H9 (cell line): ENCODE measurements around the gene AMT. TPM values are rescaled to one million over a fixed set of nuclear protein-coding genes. Genes with fewer than 3 reads are reported as not detected.

Source experiments
- DNase-seq: peaks from one replicate; pipeline ENCODE4 v3.0.0-alpha.2; 2017
- H2AFZ ChIP-seq: one replicate; pipeline ENCODE4 v1.6.1; 2013; ENCODE audit warnings: mild to moderate bottlenecking, low read length, control low read depth, moderate library complexity
- H2AK5ac ChIP-seq: 2 replicates; pipeline ENCODE4 v1.6.1; 2013; ENCODE audit warnings: low read length, control low read depth, mixed read lengths; ENCODE audit not compliant: insufficient read length
- H2BK120ac ChIP-seq: one replicate; pipeline ENCODE4 v1.6.1; 2013; ENCODE audit warnings: low read depth, mild to moderate bottlenecking, low read length, control low read depth, inconsistent platforms; ENCODE audit not compliant: poor library complexity, severe bottlenecking
- H2BK12ac ChIP-seq: 2 replicates; pipeline ENCODE4 v1.6.1; 2013; ENCODE audit warnings: low read length, control low read depth, mixed read lengths, low read depth; ENCODE audit not compliant: insufficient read length
- H2BK15ac ChIP-seq: 2 replicates; pipeline ENCODE4 v1.6.1; 2013; ENCODE audit warnings: low read depth, low read length, control low read depth
- H2BK20ac ChIP-seq: one replicate; pipeline ENCODE4 v1.6.1; 2013; ENCODE audit warnings: low read depth, mild to moderate bottlenecking, low read length, control low read depth, inconsistent platforms; ENCODE audit not compliant: poor library complexity, severe bottlenecking
- H2BK5ac ChIP-seq: 2 replicates; pipeline ENCODE4 v1.6.1; 2013; ENCODE audit warnings: low read length, control low read depth, mixed read lengths; ENCODE audit not compliant: insufficient read length
- H3K14ac ChIP-seq: 2 replicates; pipeline ENCODE4 v1.6.1; 2013; ENCODE audit warnings: low read length, control low read depth; ENCODE audit not compliant: insufficient read depth
- H3K18ac ChIP-seq: 2 replicates; pipeline ENCODE4 v1.6.1; 2013; ENCODE audit warnings: low read depth, mild to moderate bottlenecking, mixed read lengths, low read length, control low read depth; ENCODE audit not compliant: insufficient read length
- H3K23ac ChIP-seq: 2 replicates; pipeline ENCODE4 v1.6.1; 2013; ENCODE audit warnings: low read length, control low read depth, mixed read lengths, low read depth; ENCODE audit not compliant: insufficient read length
- H3K23me2 ChIP-seq: 2 replicates; pipeline ENCODE4 v1.6.1; 2013; ENCODE audit warnings: low read depth, mild to moderate bottlenecking, mixed read lengths, low read length, control low read depth; ENCODE audit not compliant: insufficient read length, poor library complexity, severe bottlenecking
- H3K27ac ChIP-seq: 2 replicates; pipeline ENCODE4 v1.5.1; 2013; ENCODE audit warnings: low read length, control low read depth, mixed read lengths, low read depth; ENCODE audit not compliant: insufficient read length
- H3K27me3 ChIP-seq: 2 replicates; pipeline ENCODE4 v1.6.1; 2013; ENCODE audit warnings: low read length, control low read depth, inconsistent platforms; ENCODE audit not compliant: insufficient read depth
- H3K4ac ChIP-seq: 2 replicates; pipeline ENCODE4 v1.6.1; 2013; ENCODE audit warnings: low read depth, mild to moderate bottlenecking, control low read depth, inconsistent platforms, low read length, moderate library complexity
- H3K4me1 ChIP-seq: 2 replicates; pipeline ENCODE4 v1.6.1; 2013; ENCODE audit warnings: low read length, control low read depth, inconsistent platforms; ENCODE audit not compliant: insufficient read depth
- H3K4me2 ChIP-seq: 2 replicates; pipeline ENCODE4 v1.6.1; 2013; ENCODE audit warnings: low read length, control low read depth, mixed read lengths; ENCODE audit not compliant: insufficient read length, insufficient read depth
- H3K56ac ChIP-seq: 2 replicates; pipeline ENCODE4 v1.6.1; 2013; ENCODE audit warnings: low read depth, mild to moderate bottlenecking, mixed read lengths, low read length, control low read depth; ENCODE audit not compliant: insufficient read length
- H3K79me1 ChIP-seq: 2 replicates; pipeline ENCODE4 v1.6.1; 2013; ENCODE audit warnings: low read depth, mild to moderate bottlenecking, moderate library complexity, low read length, control low read depth, inconsistent platforms; ENCODE audit not compliant: insufficient read depth, poor library complexity, severe bottlenecking
- H3K79me2 ChIP-seq: 2 replicates; pipeline ENCODE4 v1.6.1; 2013; ENCODE audit warnings: low read length, control low read depth, inconsistent platforms; ENCODE audit not compliant: insufficient read depth
- H3K9ac ChIP-seq: 2 replicates; pipeline ENCODE4 v1.6.1; 2013; ENCODE audit warnings: low read length, control low read depth, mixed read lengths; ENCODE audit not compliant: insufficient read length; ENCODE audit errors: extremely low read depth
- H3K9me3 ChIP-seq: one replicate; pipeline ENCODE4 v1.6.1; 2013; ENCODE audit warnings: low read depth, low read length, inconsistent platforms; ENCODE audit not compliant: control insufficient read depth
- H3T11ph ChIP-seq: one replicate; pipeline ENCODE4 v1.6.1; 2013; ENCODE audit warnings: mild to moderate bottlenecking, low read length, control low read depth, inconsistent platforms
- H4K20me1 ChIP-seq: one replicate; pipeline ENCODE4 v1.6.1; 2013; ENCODE audit not compliant: control insufficient read depth, insufficient read length, insufficient read depth
- H4K5ac ChIP-seq: 2 replicates; pipeline ENCODE4 v1.6.1; 2013; ENCODE audit warnings: low read depth, mild to moderate bottlenecking, mixed read lengths, low read length, control low read depth; ENCODE audit not compliant: insufficient read length
- H4K8ac ChIP-seq: replicated peaks from 2 replicates; pipeline ENCODE4 v1.6.1; 2013; ENCODE audit warnings: low read length, control low read depth, mixed read lengths, low read depth; ENCODE audit not compliant: insufficient read length
- H4K91ac ChIP-seq: 2 replicates; pipeline ENCODE4 v1.6.1; 2013; ENCODE audit warnings: low read depth, mild to moderate bottlenecking, moderate library complexity, mixed read lengths, low read length, control low read depth; ENCODE audit not compliant: insufficient read length
- H3K27ac Mint-ChIP-seq, 3 experiments: 2 replicates in 2 of 3; 3 replicates in 1 of 3; pipeline ENCODE4 v1.8.0; 2020 to 2021; ENCODE audit warnings: mixed read lengths in 3 of 3, mild to moderate bottlenecking in 1 of 3, moderate library complexity in 1 of 3
- H3K27me3 Mint-ChIP-seq: 2 replicates; pipeline ENCODE4 v1.8.0; 2021; ENCODE audit warnings: low read depth, mild to moderate bottlenecking, moderate library complexity, mixed read lengths
- H3K36me3 Mint-ChIP-seq, 3 experiments: 2 replicates in 2 of 3; 3 replicates in 1 of 3; pipeline ENCODE4 v1.8.0; 2020 to 2021; ENCODE audit warnings: low read depth in 3 of 3, mixed read lengths in 3 of 3; ENCODE audit not compliant: insufficient read depth in 1 of 3
- H3K4me1 Mint-ChIP-seq, 2 experiments: 2 replicates each; pipeline ENCODE4 v1.8.0; 2020; ENCODE audit warnings: mixed read lengths in 2 of 2
- H3K4me3 Mint-ChIP-seq, 2 experiments: 2 replicates in 1 of 2; 3 replicates in 1 of 2; pipeline ENCODE4 v1.8.0; 2020 to 2021; ENCODE audit warnings: mild to moderate bottlenecking in 2 of 2, mixed read lengths in 2 of 2, moderate library complexity in 1 of 2
- H3K9me3 Mint-ChIP-seq, 2 experiments: 2 replicates in 1 of 2; 3 replicates in 1 of 2; pipeline ENCODE4 v1.8.0; 2020; ENCODE audit warnings: mild to moderate bottlenecking in 2 of 2, mixed read lengths in 2 of 2, moderate library complexity in 1 of 2
- WGBS: extraction: QIAGEN DNeasy Blood & Tissue Kit; methylation state at CpG from one replicate; pipeline ENCODE4 v1.1.7; 2013; ENCODE audit warnings: missing lambda C conversion rate, low lambda C conversion rate, mixed read lengths; ENCODE audit not compliant: insufficient read length; ENCODE audit errors: extremely low coverage; 5-methylcytosine and 5-hydroxymethylcytosine counted together
- total RNA-seq: library from RNA; stranded (reverse); gene quantifications from 2 replicates; pipeline ENCODE4 v1.2.1, GENCODE V29; 2021
- TF ChIP-seq, protein P1 (sequence below): fragments of 200-600 bp; sonication (generic); conservative IDR thresholded peaks from 3 replicates; pipeline ENCODE4 v1.8.0; 2021; ENCODE audit warnings: antibody characterized with exemption, mild to moderate bottlenecking

Gene AMT
- total RNA-seq, 1 experiment from 2014 or later = 41.2 TPM

GRCh38 chr3:49388289-49388820, 33.9 kb downstream of the AMT start:
- Histone ChIP-seq H3T11ph (no peak overlapping the region), H3K9ac (no peak overlapping the region), H4K91ac (no peak overlapping the region), H3K56ac (no peak overlapping the region), H3K14ac (no peak overlapping the region), H4K8ac (no peak overlapping the region), H3K4ac (no peak overlapping the region), H2AFZ (no peak overlapping the region), H3K9me3 (no peaks in the 10 kb centered on the region), H2BK12ac (no peak overlapping the region), H3K79me1 (peaks cover 7% of the 10 kb centered on the region), H3K4me1 (no peaks in the 10 kb centered on the region), H3K27ac (no peak overlapping the region), H3K23me2 (no peaks in the 10 kb centered on the region), H2BK20ac (no peak overlapping the region), H2BK15ac (no peak overlapping the region), H3K18ac (no peak overlapping the region), H3K23ac (no peak overlapping the region), H2BK120ac (no peak overlapping the region), H2AK5ac (no peak overlapping the region), H3K4me2 (no peak overlapping the region), H2BK5ac (no peak overlapping the region), H3K79me2 (peaks cover 42% of the 10 kb centered on the region; the same call in 1 of the 2 replicates), H4K5ac (no peak overlapping the region), H3K27me3 (no peaks in the 10 kb centered on the region), H4K20me1 (no peaks in the 10 kb centered on the region)
- peaks cover 4 to 15% (median 11%) of the 10 kb centered on the region in 3 experiments; a peak in 6 of 7 replicates for H3K36me3 Mint-ChIP-seq
- peak overlapping the region in 1 of 3 experiments; percentile 65; a peak in 1 of 7 replicates for H3K27ac Mint-ChIP-seq
- H3K27me3 Mint-ChIP-seq = no peaks in the 10 kb centered on the region
- WGBS = no CpG with 5 or more reads among the region's 1 CpG
- H3K4me1 Mint-ChIP-seq = peaks cover 0 to 2% of the 10 kb centered on the region in 2 experiments; a peak in 2 of 4 replicates
- no peak for DNase-seq
- TF ChIP-seq, protein P1, sequence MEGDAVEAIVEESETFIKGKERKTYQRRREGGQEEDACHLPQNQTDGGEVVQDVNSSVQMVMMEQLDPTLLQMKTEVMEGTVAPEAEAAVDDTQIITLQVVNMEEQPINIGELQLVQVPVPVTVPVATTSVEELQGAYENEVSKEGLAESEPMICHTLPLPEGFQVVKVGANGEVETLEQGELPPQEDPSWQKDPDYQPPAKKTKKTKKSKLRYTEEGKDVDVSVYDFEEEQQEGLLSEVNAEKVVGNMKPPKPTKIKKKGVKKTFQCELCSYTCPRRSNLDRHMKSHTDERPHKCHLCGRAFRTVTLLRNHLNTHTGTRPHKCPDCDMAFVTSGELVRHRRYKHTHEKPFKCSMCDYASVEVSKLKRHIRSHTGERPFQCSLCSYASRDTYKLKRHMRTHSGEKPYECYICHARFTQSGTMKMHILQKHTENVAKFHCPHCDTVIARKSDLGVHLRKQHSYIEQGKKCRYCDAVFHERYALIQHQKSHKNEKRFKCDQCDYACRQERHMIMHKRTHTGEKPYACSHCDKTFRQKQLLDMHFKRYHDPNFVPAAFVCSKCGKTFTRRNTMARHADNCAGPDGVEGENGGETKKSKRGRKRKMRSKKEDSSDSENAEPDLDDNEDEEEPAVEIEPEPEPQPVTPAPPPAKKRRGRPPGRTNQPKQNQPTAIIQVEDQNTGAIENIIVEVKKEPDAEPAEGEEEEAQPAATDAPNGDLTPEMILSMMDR = no peak
- H3K9me3 Mint-ChIP-seq = no peaks in the 10 kb centered on the region; a peak in 1 of 5 replicates
- H3K4me3 Mint-ChIP-seq = no peak overlapping the region
